K562 (cell line): ENCODE results near the gene FIZ1. TPM values are rescaled to one million over a fixed set of nuclear protein-coding genes. Genes with fewer than 3 reads are reported as not detected.
A peak's percentile ranks its signal among the peaks of the same experiment; 100 is the strongest.

Source experiments
- ARHGAP35 ChIP-seq: fragments of 450-650 bp; IDR thresholded peaks from 2 replicates; pipeline ENCODE4 v1.6.1; 2018; ENCODE audit not compliant: partially characterized antibody
- CREBBP ChIP-seq: IDR thresholded peaks from one replicate; pipeline ENCODE4 v1.6.1; 2012; ENCODE audit warnings: low read depth, mild to moderate bottlenecking, control low read depth, inconsistent platforms, low read length
- DIDO1 ChIP-seq: fragments of 450-650 bp; IDR thresholded peaks from 2 replicates; pipeline ENCODE4 v1.6.1; 2016; ENCODE audit warnings: low read depth, missing biosample characterization, missing genetic modification characterization
- HMG20B ChIP-seq: fragments of 250-450 bp; sonication (Bioruptor Pico); IDR thresholded peaks from 2 replicates; pipeline ENCODE4 v1.5.0; 2021; ENCODE audit warnings: mild to moderate bottlenecking
- KDM5B ChIP-seq: fragments of 200-600 bp; sonication (generic); IDR thresholded peaks from 2 replicates; pipeline ENCODE4 v1.6.1; 2012; ENCODE audit warnings: low read depth, mild to moderate bottlenecking, moderate library complexity, low read length, control low read depth, inconsistent platforms; ENCODE audit not compliant: insufficient replicate concordance
- ZNF134 ChIP-seq: fragments of 250-450 bp; sonication (Bioruptor Pico); conservative IDR thresholded peaks from 2 replicates; pipeline ENCODE4 v1.4.0; 2020
- polyA plus RNA-seq, 8 experiments: library from polyadenylated mRNA; depleted of rRNA in 4 of 8; stranded (reverse) in 5 of 8; unstranded in 3 of 8; fragments of >200 nt; fragmentation: Nextera tagmentation in 2 of 8; fragmentation: Illumina TruSeq in 1 of 8; extraction: Ambion mirVana in 2 of 8; extraction: Trizol in 1 of 8; gene quantifications; 2 replicates each; pipeline versions ENCODE4 v1.2.1 to v1.2.3, GENCODE V29; 2011 to 2014; ENCODE audit warnings: inconsistent platforms in 1 of 8, missing spikeins in 1 of 8
- total RNA-seq, 7 experiments: library from RNA; depleted of rRNA in 6 of 7; stranded (reverse); fragments of >200 nt in 6 of 7; fragmentation: Illumina TruSeq in 2 of 7; extraction: Trizol in 2 of 7; gene quantifications; 2 replicates each; pipeline versions ENCODE4 v1.2.1 to v1.2.3, GENCODE V29; 2011 to 2021; ENCODE audit warnings: low replicate concordance in 1 of 7
- TF ChIP-seq, protein P1 (sequence below), 2 experiments: fragments of 450-650 bp; formaldehyde crosslinking in 1 of 2; IDR thresholded peaks; 2 replicates each; pipeline versions ENCODE4 v1.4.0 to v1.6.1; 2014 to 2020; ENCODE audit warnings: mild to moderate bottlenecking in 2 of 2, borderline replicate concordance in 1 of 2, low read depth in 1 of 2
- TF ChIP-seq, protein P2 (sequence below): fragments of 450-650 bp; formaldehyde crosslinking; IDR thresholded peaks from 2 replicates; pipeline ENCODE4 v1.4.0; 2020; ENCODE audit warnings: mild to moderate bottlenecking, moderate library complexity
- TF ChIP-seq, protein P3 (sequence below), 2 experiments: fragments of 450-650 bp; IDR thresholded peaks; 2 replicates each; pipeline ENCODE4 v1.6.1; 2016

The FIZ1 gene
- total and polyA plus RNA-seq, 9 of the 15 experiments (the other 6 are each of a cell fraction or from before 2014, with no cell fraction given): 0.79 to 17.5 (median 5.5) TPM

DNA sequence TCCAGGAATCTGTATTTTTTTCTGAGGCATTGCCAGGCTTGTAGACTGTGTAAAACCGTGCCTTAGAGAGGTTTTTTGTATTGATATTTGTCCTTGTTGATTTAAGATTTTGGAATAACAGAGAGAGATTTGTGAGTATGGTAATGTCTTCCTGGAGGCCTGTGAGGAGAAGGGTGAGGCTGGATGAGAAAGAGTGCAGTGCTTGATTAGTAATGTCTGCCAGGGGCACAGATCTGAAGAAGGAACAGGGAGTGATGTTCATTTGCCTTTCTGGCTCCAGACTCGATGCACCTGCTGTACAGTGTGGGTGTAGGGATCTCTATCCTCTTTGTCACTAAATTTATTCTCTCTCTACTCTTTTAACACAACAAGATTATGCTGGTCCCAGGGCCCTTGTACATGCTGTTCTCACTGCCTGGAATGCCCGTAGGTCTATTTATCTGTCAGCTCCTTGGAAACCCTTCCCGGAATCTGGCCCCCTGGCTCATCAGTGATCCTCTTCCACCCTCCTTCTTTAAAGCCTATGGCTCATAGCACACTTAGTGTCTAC lies 4.2 kb downstream of the FIZ1 start (continued):
- TF ChIP-seq, protein P1, sequence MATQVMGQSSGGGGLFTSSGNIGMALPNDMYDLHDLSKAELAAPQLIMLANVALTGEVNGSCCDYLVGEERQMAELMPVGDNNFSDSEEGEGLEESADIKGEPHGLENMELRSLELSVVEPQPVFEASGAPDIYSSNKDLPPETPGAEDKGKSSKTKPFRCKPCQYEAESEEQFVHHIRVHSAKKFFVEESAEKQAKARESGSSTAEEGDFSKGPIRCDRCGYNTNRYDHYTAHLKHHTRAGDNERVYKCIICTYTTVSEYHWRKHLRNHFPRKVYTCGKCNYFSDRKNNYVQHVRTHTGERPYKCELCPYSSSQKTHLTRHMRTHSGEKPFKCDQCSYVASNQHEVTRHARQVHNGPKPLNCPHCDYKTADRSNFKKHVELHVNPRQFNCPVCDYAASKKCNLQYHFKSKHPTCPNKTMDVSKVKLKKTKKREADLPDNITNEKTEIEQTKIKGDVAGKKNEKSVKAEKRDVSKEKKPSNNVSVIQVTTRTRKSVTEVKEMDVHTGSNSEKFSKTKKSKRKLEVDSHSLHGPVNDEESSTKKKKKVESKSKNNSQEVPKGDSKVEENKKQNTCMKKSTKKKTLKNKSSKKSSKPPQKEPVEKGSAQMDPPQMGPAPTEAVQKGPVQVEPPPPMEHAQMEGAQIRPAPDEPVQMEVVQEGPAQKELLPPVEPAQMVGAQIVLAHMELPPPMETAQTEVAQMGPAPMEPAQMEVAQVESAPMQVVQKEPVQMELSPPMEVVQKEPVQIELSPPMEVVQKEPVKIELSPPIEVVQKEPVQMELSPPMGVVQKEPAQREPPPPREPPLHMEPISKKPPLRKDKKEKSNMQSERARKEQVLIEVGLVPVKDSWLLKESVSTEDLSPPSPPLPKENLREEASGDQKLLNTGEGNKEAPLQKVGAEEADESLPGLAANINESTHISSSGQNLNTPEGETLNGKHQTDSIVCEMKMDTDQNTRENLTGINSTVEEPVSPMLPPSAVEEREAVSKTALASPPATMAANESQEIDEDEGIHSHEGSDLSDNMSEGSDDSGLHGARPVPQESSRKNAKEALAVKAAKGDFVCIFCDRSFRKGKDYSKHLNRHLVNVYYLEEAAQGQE (IDR thresholded peaks at IDR 0.05; ENCODE audit: borderline replicate concordance): peak; percentile 8; the same call in 1 of the 2 replicates
- TF ChIP-seq, protein P1 (CRISPR knock-in tag; IDR thresholded peaks at IDR 0.05; ENCODE audit: low read depth): no peak
- TF ChIP-seq HMG20B (no peak), DIDO1 (tag) (no peak), KDM5B (no peak), ARHGAP35 (no peak), ZNF134 (CRISPR knock-in tag) (no peak), CREBBP (no peak)
- TF ChIP-seq, protein P2, sequence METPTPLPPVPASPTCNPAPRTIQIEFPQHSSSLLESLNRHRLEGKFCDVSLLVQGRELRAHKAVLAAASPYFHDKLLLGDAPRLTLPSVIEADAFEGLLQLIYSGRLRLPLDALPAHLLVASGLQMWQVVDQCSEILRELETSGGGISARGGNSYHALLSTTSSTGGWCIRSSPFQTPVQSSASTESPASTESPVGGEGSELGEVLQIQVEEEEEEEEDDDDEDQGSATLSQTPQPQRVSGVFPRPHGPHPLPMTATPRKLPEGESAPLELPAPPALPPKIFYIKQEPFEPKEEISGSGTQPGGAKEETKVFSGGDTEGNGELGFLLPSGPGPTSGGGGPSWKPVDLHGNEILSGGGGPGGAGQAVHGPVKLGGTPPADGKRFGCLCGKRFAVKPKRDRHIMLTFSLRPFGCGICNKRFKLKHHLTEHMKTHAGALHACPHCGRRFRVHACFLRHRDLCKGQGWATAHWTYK (CRISPR knock-in tag): no peak
- TF ChIP-seq, protein P3, sequence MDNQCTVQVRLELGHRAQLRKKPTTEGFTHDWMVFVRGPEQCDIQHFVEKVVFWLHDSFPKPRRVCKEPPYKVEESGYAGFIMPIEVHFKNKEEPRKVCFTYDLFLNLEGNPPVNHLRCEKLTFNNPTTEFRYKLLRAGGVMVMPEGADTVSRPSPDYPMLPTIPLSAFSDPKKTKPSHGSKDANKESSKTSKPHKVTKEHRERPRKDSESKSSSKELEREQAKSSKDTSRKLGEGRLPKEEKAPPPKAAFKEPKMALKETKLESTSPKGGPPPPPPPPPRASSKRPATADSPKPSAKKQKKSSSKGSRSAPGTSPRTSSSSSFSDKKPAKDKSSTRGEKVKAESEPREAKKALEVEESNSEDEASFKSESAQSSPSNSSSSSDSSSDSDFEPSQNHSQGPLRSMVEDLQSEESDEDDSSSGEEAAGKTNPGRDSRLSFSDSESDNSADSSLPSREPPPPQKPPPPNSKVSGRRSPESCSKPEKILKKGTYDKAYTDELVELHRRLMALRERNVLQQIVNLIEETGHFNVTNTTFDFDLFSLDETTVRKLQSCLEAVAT (IDR thresholded peaks at IDR 0.05): peak in 1 of 2 experiments; percentile 93; a peak in 2 of 4 replicates
